Mesothelial cell of epicardium (in vitro differentiated cells): Measurements from ENCODE around the gene MORC1. TPM values are rescaled to one million over a fixed set of nuclear protein-coding genes. Genes with fewer than 3 reads are reported as not detected.

Experiments
- DNase-seq, 2 experiments: peaks; one replicate each; pipeline ENCODE4 v3.0.0; 2021; ENCODE audit warnings: low spot score in 2 of 2; ENCODE audit not compliant: unreplicated experiment in 2 of 2
- H3K27ac Mint-ChIP-seq: 2 replicates; pipeline ENCODE4 v1.8.0; 2021; ENCODE audit warnings: mixed read lengths
- H3K27me3 Mint-ChIP-seq: 2 replicates; pipeline ENCODE4 v1.8.0; 2021; ENCODE audit warnings: low read depth, mixed read lengths
- H3K36me3 Mint-ChIP-seq: 2 replicates; pipeline ENCODE4 v1.8.0; 2021; ENCODE audit warnings: mixed read lengths
- H3K4me1 Mint-ChIP-seq: 2 replicates; pipeline ENCODE4 v1.8.0; 2021; ENCODE audit warnings: mixed read lengths
- H3K4me3 Mint-ChIP-seq: 2 replicates; pipeline ENCODE4 v1.8.0; 2021; ENCODE audit warnings: mild to moderate bottlenecking, moderate library complexity, mixed read lengths
- H3K9me3 Mint-ChIP-seq: 2 replicates; pipeline ENCODE4 v1.8.0; 2021; ENCODE audit warnings: mixed read lengths
- CTCF ChIP-seq: fragments of 200-600 bp; sonication (generic); IDR thresholded peaks from one replicate; pipeline ENCODE4 v1.5.0; 2021; ENCODE audit warnings: antibody characterized with exemption; ENCODE audit not compliant: unreplicated experiment
- total RNA-seq: library from RNA; stranded (reverse); gene quantifications from 3 replicates; pipeline ENCODE4 v1.2.1, GENCODE V29; 2021

MORC1 gene
- total RNA-seq, 1 donor from 2014 or later: 0.18 TPM

DNA sequence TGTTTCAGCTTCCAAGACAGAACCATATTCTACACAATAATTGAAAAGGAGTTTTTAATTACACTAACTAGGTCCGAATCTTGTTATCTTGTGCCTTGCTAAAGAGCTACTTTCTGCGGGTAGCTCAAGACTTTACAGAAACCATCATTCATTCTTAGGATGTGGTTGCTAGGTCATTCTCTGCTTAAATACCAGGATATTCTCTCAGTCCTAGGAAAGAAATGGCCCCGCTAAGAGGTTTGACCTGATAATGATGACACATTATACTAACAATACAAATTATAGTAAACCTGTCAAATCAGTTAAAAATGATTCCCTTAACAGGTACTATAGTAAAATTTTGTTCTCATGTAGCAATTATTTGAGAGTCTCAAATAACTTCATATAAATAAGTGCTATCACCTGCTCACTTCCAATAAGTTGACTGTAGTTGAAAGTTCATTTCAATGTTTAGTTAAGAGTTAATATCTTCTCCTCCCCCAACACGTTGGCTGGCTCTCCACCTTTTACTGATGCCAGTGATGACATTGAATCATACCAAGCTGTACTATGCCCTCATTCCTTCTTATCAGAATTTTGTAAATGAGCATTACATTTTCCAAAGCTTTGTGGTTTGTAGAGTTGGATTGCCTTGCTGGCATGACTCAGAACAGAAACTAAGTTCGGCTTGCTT, 15.0 kb upstream of the MORC1 start:
- DNase-seq: no peak
- no peak overlapping the region for H3K27ac Mint-ChIP-seq
- peaks cover 10% of the 10 kb centered on the region for H3K9me3 Mint-ChIP-seq
- no peak overlapping the region for H3K4me3 Mint-ChIP-seq
- peaks cover 3% of the 10 kb centered on the region for H3K36me3 Mint-ChIP-seq
- TF ChIP-seq CTCF: no peak
- H3K27me3 Mint-ChIP-seq: no peaks in the 10 kb centered on the region
- peaks cover 3% of the 10 kb centered on the region for H3K4me1 Mint-ChIP-seq

DNA sequence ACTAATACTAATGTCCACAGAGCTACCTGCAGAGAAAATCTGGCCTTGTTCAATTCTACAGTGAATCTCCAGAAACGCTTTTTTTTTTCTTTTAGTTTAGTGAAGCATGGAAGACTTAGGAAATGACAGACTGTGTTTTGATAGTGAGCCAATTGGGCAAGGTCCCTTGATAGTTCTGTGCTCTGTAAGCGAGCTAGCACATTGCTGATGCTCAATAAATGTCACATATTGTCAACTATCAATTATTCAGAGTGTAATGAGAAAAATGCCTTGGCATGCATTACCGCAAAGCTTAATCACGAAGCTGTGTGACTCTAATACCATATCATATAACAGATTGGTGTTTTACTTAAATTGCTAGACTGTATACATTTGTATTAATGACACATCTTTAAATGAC, 13.3 kb upstream of the MORC1 start:
- no peak overlapping the region for H3K27ac Mint-ChIP-seq
- H3K27me3 Mint-ChIP-seq: no peaks in the 10 kb centered on the region
- no peak for TF ChIP-seq CTCF
- H3K4me1 Mint-ChIP-seq: peaks cover 3% of the 10 kb centered on the region
- peaks cover 10% of the 10 kb centered on the region for H3K9me3 Mint-ChIP-seq
- peaks cover 3% of the 10 kb centered on the region for H3K36me3 Mint-ChIP-seq
- no peak overlapping the region for H3K4me3 Mint-ChIP-seq
- no peak for DNase-seq

GRCh38 chr3:109127553-109127952, 9.6 kb upstream of the MORC1 start:
- Mint-ChIP-seq H3K4me1 (peaks cover 13% of the 10 kb centered on the region), H3K27ac (no peak overlapping the region), H3K9me3 (peaks cover 15% of the 10 kb centered on the region), H3K36me3 (peaks cover 3% of the 10 kb centered on the region), H3K4me3 (no peak overlapping the region), H3K27me3 (no peaks in the 10 kb centered on the region)
- no peak for TF ChIP-seq CTCF
- no peak for DNase-seq

DNA sequence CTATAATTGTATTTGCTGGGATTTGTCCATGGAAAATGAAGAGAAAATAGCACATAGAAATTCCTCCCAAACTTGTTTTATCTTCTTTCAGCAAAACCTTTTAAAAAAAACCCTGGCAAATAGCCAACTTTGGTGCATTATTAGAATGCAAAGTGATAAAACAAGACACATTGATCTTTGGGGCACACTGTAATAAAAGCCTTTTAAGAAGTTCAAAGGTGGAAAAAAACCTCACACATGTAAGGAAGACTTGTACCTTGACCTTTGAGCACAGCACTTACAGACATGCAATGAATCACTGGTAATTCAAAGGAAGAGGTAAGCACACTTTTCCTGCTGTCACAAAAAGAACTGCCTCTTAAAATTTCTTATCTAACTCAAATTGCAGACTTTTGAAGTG, 8.0 kb upstream of the MORC1 start:
- Mint-ChIP-seq H3K27me3 (no peaks in the 10 kb centered on the region), H3K9me3 (peaks cover 21% of the 10 kb centered on the region), H3K4me1 (peaks cover 13% of the 10 kb centered on the region), H3K27ac (no peak overlapping the region), H3K4me3 (no peak overlapping the region), H3K36me3 (peaks cover 3% of the 10 kb centered on the region)
- no peak for TF ChIP-seq CTCF
- no peak for DNase-seq

DNA sequence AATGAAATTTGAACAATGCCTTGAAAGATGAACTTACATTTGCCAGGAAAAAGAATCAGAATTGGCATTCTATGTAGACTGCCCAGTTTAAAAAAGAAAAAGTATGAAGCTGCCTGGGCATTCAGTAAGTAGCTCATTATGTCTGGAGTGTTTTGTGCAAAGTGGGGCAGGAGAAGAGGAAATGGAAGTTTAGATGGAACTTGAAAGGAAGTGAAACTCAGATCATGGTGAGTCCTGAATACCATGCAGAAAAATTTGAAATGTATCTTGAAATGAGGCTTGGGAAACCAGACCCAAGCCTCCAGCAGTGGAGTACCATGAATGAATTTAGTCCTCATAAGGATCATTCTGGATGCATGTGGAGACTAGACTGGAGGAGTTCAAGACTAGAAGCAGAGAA, 4.8 kb upstream of the MORC1 start:
- Mint-ChIP-seq H3K4me3 (no peak overlapping the region), H3K4me1 (peaks cover 13% of the 10 kb centered on the region), H3K27me3 (no peaks in the 10 kb centered on the region), H3K27ac (no peak overlapping the region), H3K36me3 (no peaks in the 10 kb centered on the region), H3K9me3 (peaks cover 11% of the 10 kb centered on the region)
- no peak for TF ChIP-seq CTCF
- no peak for DNase-seq

DNA sequence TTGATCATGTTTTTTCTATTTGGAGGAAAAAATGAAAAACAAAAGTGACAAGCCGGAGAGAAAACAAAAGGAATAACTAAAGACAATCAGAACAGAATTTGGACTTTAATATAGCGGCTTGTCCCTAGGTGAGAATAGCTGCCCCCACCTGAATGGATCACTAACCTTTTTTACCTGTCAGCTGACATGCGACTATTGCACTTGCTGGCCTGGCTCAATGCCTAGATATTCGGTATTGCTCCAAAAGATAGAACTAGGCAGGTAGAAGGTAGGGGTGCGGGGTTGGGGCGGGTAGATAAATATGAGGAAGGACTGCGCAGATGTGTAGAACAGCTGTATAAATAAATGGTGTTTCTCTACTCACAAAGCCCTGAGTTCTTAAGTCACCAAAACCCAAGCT, 650 bp upstream of the MORC1 start:
- no peak for DNase-seq
- TF ChIP-seq CTCF: no peak
- H3K27me3 Mint-ChIP-seq: peaks cover 6% of the 10 kb centered on the region
- H3K4me3 Mint-ChIP-seq: no peak overlapping the region
- H3K36me3 Mint-ChIP-seq: no peaks in the 10 kb centered on the region
- no peak overlapping the region for H3K27ac Mint-ChIP-seq
- H3K9me3 Mint-ChIP-seq: peaks cover 11% of the 10 kb centered on the region
- no peaks in the 10 kb centered on the region for H3K4me1 Mint-ChIP-seq
